ENCODE data around the gene MITF. TPM values are rescaled to one million over a fixed set of nuclear protein-coding genes. Genes with fewer than 3 reads are reported as not detected.

Gene MITF
- polyA plus RNA-seq, 1 donor (not counting 4 experiments of a cell fraction or from before 2014, with no cell fraction given), result 2.7 TPM

DNA sequence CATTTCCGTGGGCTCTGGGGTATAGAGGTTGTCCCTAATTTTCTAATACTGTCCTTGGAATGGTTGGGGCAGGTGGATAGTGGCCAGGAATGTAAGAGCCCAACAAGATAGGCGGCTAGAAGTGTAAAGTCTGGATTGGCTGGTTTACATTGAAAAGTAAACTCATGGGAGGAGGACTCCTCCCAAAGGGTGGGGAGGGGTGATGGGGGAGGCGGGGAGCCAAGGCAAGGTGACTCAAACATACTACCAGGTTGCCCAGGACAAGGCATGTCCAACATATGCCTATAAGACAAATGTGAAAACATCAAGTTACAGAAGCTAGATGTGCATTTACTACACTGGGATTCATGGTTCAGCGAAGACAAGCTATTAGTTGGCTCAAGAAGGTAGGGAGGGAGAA is 246.0 kb downstream of the MITF start:
- Histone ChIP-seq H3K79me2 (ENCODE audit: control insufficient read depth, insufficient read depth, low read length) (no peaks in the 10 kb centered on the region), H3K27ac (ENCODE audit: control insufficient read depth, insufficient read depth, low read length) (no peak overlapping the region), H2AFZ (ENCODE audit: control insufficient read depth, low read length) (no peak overlapping the region), H3K4me1 (ENCODE audit: control insufficient read depth, extremely low read depth, insufficient read depth, low read length) (no peaks in the 10 kb centered on the region), H3K4me2 (ENCODE audit: control insufficient read depth, extremely low read depth, insufficient read depth, low read depth, low read length) (no peak overlapping the region), H3K9me3 (ENCODE audit: control insufficient read depth, low read depth, low read length) (no peaks in the 10 kb centered on the region), H3K36me3 (ENCODE audit: control insufficient read depth in 2 of 2, extremely low read depth in 1 of 2, insufficient read depth in 2 of 2, low read length in 2 of 2) (no peaks in the 10 kb centered on the region), H3K9me1 (ENCODE audit: control insufficient read depth, extremely low read depth, insufficient read depth, low read length) (no peaks in the 10 kb centered on the region), H3K9ac (ENCODE audit: control insufficient read depth, extremely low read depth, insufficient read depth, low read length) (no peak overlapping the region), H3K27me3 (ENCODE audit: control insufficient read depth, extremely low read depth, insufficient read depth, low read length) (no peaks in the 10 kb centered on the region), H3K4me3 (ENCODE audit: control insufficient read depth in 2 of 3, extremely low read depth in 1 of 3, insufficient read depth in 2 of 3, low read depth in 1 of 3, low read length in 3 of 3) (no peak overlapping the region), H4K20me1 (ENCODE audit: control insufficient read depth, extremely low read depth, insufficient read depth, low read length) (no peaks in the 10 kb centered on the region)
- no peak for TF ChIP-seq EZH2 (IDR thresholded peaks at IDR 0.05; ENCODE audit: low read length)
- TF ChIP-seq, protein P1, sequence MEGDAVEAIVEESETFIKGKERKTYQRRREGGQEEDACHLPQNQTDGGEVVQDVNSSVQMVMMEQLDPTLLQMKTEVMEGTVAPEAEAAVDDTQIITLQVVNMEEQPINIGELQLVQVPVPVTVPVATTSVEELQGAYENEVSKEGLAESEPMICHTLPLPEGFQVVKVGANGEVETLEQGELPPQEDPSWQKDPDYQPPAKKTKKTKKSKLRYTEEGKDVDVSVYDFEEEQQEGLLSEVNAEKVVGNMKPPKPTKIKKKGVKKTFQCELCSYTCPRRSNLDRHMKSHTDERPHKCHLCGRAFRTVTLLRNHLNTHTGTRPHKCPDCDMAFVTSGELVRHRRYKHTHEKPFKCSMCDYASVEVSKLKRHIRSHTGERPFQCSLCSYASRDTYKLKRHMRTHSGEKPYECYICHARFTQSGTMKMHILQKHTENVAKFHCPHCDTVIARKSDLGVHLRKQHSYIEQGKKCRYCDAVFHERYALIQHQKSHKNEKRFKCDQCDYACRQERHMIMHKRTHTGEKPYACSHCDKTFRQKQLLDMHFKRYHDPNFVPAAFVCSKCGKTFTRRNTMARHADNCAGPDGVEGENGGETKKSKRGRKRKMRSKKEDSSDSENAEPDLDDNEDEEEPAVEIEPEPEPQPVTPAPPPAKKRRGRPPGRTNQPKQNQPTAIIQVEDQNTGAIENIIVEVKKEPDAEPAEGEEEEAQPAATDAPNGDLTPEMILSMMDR (optimal IDR thresholded peaks at IDR 0.05 in 1 of 3, IDR thresholded peaks at IDR 0.05 in 1 of 3, conservative IDR thresholded peaks at IDR 0.05 in 1 of 3; ENCODE audit: extremely low read depth in 1 of 3, insufficient read depth in 2 of 3, low read length in 3 of 3), result no peak
- DNase-seq (ENCODE audit: low read depth, low spot score), result no peak
- dilution Hi-C loops (cut with MboI; ENCODE audit: extremely low pct_ligation_motif_present, low sequenced_read_pairs), result no loop called here
- no peak for FAIRE-seq

DNA sequence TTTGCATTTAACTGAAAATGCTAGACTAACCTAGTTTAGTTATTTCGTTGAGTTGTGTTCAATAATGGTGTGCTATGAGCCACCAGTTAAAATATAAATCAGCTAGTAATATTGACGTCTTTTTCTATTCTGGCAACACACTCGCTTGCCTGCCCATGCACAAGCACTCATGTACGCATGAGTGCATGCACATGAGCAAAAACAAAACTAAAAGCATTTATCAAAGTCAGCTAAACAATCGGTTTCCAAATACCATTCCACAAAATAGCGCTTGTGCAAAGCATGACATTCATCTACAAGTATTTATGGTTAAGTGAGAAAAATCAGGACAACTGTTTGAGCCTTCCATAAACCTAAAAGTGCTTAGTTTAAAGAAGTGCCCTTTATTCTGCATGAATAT is 247.2 kb downstream of the MITF start:
- H3K4me3 ChIP-seq (ENCODE audit: control insufficient read depth in 2 of 3, extremely low read depth in 1 of 3, insufficient read depth in 2 of 3, low read depth in 1 of 3, low read length in 3 of 3), result no peak overlapping the region
- H4K20me1 ChIP-seq (ENCODE audit: control insufficient read depth, extremely low read depth, insufficient read depth, low read length), result no peaks in the 10 kb centered on the region
- DNase-seq (ENCODE audit: low read depth, low spot score) (no peak), FAIRE-seq (no peak)
- no peaks in the 10 kb centered on the region for H3K9me1 ChIP-seq (ENCODE audit: control insufficient read depth, extremely low read depth, insufficient read depth, low read length)
- H3K36me3 ChIP-seq (ENCODE audit: control insufficient read depth in 2 of 2, extremely low read depth in 1 of 2, insufficient read depth in 2 of 2, low read length in 2 of 2), result no peaks in the 10 kb centered on the region
- no peak overlapping the region for H3K27ac ChIP-seq (ENCODE audit: control insufficient read depth, insufficient read depth, low read length)
- H3K27me3 ChIP-seq (ENCODE audit: control insufficient read depth, extremely low read depth, insufficient read depth, low read length), result no peaks in the 10 kb centered on the region
- no peak for TF ChIP-seq EZH2 (IDR thresholded peaks at IDR 0.05; ENCODE audit: low read length)
- TF ChIP-seq, protein P1 (optimal IDR thresholded peaks at IDR 0.05 in 1 of 3, IDR thresholded peaks at IDR 0.05 in 1 of 3, conservative IDR thresholded peaks at IDR 0.05 in 1 of 3; ENCODE audit: extremely low read depth in 1 of 3, insufficient read depth in 2 of 3, low read length in 3 of 3), result no peak
- no peaks in the 10 kb centered on the region for H3K9me3 ChIP-seq (ENCODE audit: control insufficient read depth, low read depth, low read length)
- H3K4me1 ChIP-seq (ENCODE audit: control insufficient read depth, extremely low read depth, insufficient read depth, low read length), result no peaks in the 10 kb centered on the region
- H3K79me2 ChIP-seq (ENCODE audit: control insufficient read depth, insufficient read depth, low read length), result no peaks in the 10 kb centered on the region
- no peak overlapping the region for H2AFZ ChIP-seq (ENCODE audit: control insufficient read depth, low read length)
- H3K4me2 ChIP-seq (ENCODE audit: control insufficient read depth, extremely low read depth, insufficient read depth, low read depth, low read length), result no peak overlapping the region
- dilution Hi-C loops (cut with MboI; ENCODE audit: extremely low pct_ligation_motif_present, low sequenced_read_pairs), result no loop called here
- no peak overlapping the region for H3K9ac ChIP-seq (ENCODE audit: control insufficient read depth, extremely low read depth, insufficient read depth, low read length)

All from keratinocyte (primary cell).